ENCODE results near the gene CEACAM16.

DNA sequence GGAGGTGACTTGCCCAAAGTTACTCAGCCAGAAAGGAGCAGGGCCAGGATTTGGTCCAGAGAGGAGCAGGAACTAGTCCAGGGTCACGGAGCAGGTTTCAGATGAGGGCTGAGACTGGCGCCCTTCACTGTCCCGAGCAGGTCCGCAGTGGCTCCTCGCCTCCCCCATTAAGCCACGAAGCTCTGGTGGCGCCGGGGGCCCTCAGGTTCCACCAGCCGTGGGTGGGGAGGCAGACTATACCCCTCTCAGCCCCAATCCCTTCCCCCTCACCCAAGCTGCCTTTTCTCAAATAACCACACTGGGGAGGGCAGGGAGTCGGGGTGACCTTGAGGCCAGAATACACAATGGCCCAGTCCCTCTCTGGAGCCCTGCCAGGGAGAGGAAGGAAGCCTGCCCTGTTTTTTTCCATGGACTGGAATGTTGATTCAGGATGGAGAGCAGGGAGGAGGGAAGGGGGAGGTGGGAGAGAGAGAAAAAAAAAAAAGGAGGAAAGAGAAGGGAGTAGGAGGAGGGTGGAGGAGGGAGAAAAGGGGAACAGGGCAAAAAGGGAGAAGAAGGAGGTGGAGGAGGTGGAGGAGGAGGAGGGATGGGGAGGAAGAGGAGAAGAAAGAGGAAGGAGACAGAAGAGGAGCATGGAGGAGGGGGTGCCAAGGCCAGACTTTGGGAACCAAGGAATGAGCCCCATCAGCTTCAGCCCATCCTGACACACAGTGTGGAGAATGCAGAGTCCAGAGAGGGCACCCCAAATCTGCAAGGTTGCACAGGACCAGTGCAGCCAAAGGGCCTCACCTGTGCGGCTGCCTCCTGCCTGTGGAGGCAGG, 19.7 kb downstream of the CEACAM16 start:
- TF ChIP-seq CTCF (IDR thresholded peaks at IDR 0.05) (peak in 1 of 6 experiments; percentile 5), POLR2A (IDR thresholded peaks at IDR 0.05) (peak in 1 of 2 donors; percentile 63)
